Psoas muscle (tissue), 8 donors: ENCODE data around the gene DLG5. TPM values are rescaled to one million over a fixed set of nuclear protein-coding genes. Genes with fewer than 3 reads are reported as not detected.

Experiments used
- ATAC-seq, 4 donors: fragments of 200-7000 bp; cut with Tn5 transposase; one replicate each; pipeline ENCODE4 v1.9.1; 2020; ENCODE audit warnings: moderate library complexity in 3 of 4, mild to moderate bottlenecking in 2 of 4
- DNase-seq, 2 donors: peaks; one replicate each; pipeline ENCODE4 v3.0.0-alpha.2; 2020
- H3K27ac ChIP-seq: fragments of 200-600 bp; one replicate; pipeline ENCODE4 v1.8.0; 2022
- H3K27me3 ChIP-seq, 3 donors: fragments of 200-600 bp in 1 of 3; one replicate each; pipeline versions ENCODE4 v1.6.1 to v1.8.0; 2013 to 2022; ENCODE audit warnings: low read length in 2 of 3, mild to moderate bottlenecking in 2 of 3, moderate library complexity in 1 of 3; ENCODE audit not compliant: insufficient read depth in 3 of 3
- H3K36me3 ChIP-seq, 2 donors: fragments of 200-600 bp in 1 of 2; one replicate each; pipeline versions ENCODE4 v1.6.1 to v1.8.0; 2013 to 2022; ENCODE audit warnings: low read depth in 1 of 2, mild to moderate bottlenecking in 1 of 2, moderate library complexity in 1 of 2; ENCODE audit not compliant: insufficient read depth in 1 of 2
- H3K4me1 ChIP-seq: fragments of 200-600 bp; one replicate; pipeline ENCODE4 v1.8.0; 2022
- H3K4me3 ChIP-seq: fragments of 200-600 bp; one replicate; pipeline ENCODE4 v1.8.0; 2022; ENCODE audit warnings: mild to moderate bottlenecking
- H3K9me3 ChIP-seq: fragments of 200-600 bp; one replicate; pipeline ENCODE4 v1.8.0; 2022
- WGBS, 3 donors: extraction: QIAGEN DNeasy Blood & Tissue Kit; methylation state at CpG; one replicate each; pipeline versions ENCODE4 v1.1.6 to v1.1.7; 2013; 5-methylcytosine and 5-hydroxymethylcytosine counted together
- intact Hi-C, 2 donors: fragments of 100-400 bp; cut with DNase I; formaldehyde crosslinking; loops; one replicate each; pipeline versions ENCODE4 v1.11.0 to v1.14.2; 2022
- polyA plus RNA-seq, 3 donors: library from polyadenylated mRNA; stranded (reverse); fragments of 200-250 nt; gene quantifications; one replicate each; pipeline ENCODE4 v1.2.3, GENCODE V29; 2013
- total RNA-seq, 4 donors: library from RNA; stranded (reverse); fragmentation: NEBNext Ultra II Directional in 2 of 4; extraction: Animal tissue kit (Norgen Biotek cat#: 25700) in 2 of 4; gene quantifications; one replicate each; pipeline versions ENCODE4 v1.2.1 to v1.2.4, GENCODE V29; 2021 to 2023
- TF ChIP-seq, protein P1 (sequence below): fragments of 200-600 bp; IDR thresholded peaks from one replicate; pipeline ENCODE4 v1.8.0; 2022; ENCODE audit warnings: antibody characterized with exemption
- donor health status: healthy with polysubstance abuse.
- donor health status: DM: no; HTN: no; CAD: no; lungs with moderate emphysema.
- donor health status: Bipolar disorder and iron deficiency.
- donor health status: healthy.
- donor health status: DM: yes; HTN: yes; CAD: no.
- donor health status: DM: no; HTN: no; CAD: no.
- donor health status: DM: no; HTN: no; CAD: no.
- donor health status: DM: yes; HTN: yes; CAD: no.

Gene DLG5
- total and polyA plus RNA-seq, 7 donors, result 10.2 to 62.9 (median 36.9) TPM

DNA sequence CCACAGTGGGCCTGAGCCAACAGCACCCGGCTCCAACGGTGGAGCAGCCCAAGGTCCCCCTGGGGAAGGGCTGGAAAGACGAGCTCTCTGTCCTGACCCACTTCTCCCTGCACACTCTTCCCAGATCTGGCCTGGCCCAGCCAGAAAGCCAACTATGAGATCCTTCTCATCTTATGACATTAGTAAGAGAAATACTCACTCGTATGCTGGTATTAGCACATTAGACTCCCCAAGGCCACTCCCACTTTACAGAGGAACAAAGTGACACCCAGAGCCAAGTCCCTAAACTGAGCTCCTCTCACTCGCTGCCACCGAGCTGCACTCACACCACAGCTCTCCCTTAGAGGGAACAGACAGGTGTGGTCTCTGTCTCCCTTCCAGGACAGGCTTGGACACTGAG lies 24.8 kb downstream of the DLG5 start:
- intact Hi-C loops, result loop anchor here in 1 of 2 donors (2.0 kb wide), 1 partner anchor 41 kb away; no protein-coding TSS in a partner anchor
- WGBS, 3 donors, result 19 to 37% (median 24%) methylated on average over 6 of the region's 6 CpGs
- ATAC-seq (peak; percentile 71 to 87 (median 79)), DNase-seq (peak in 1 of 2 donors; percentile 75)
- H3K9me3 ChIP-seq, result no peaks in the 10 kb centered on the region
- H3K36me3 ChIP-seq, result no peaks in the 10 kb centered on the region
- H3K27ac ChIP-seq, result peak overlapping the region; percentile 74
- no peaks in the 10 kb centered on the region for H3K27me3 ChIP-seq
- no peak overlapping the region for H3K4me3 ChIP-seq
- H3K4me1 ChIP-seq, result peaks cover 51% of the 10 kb centered on the region
- TF ChIP-seq, protein P1, sequence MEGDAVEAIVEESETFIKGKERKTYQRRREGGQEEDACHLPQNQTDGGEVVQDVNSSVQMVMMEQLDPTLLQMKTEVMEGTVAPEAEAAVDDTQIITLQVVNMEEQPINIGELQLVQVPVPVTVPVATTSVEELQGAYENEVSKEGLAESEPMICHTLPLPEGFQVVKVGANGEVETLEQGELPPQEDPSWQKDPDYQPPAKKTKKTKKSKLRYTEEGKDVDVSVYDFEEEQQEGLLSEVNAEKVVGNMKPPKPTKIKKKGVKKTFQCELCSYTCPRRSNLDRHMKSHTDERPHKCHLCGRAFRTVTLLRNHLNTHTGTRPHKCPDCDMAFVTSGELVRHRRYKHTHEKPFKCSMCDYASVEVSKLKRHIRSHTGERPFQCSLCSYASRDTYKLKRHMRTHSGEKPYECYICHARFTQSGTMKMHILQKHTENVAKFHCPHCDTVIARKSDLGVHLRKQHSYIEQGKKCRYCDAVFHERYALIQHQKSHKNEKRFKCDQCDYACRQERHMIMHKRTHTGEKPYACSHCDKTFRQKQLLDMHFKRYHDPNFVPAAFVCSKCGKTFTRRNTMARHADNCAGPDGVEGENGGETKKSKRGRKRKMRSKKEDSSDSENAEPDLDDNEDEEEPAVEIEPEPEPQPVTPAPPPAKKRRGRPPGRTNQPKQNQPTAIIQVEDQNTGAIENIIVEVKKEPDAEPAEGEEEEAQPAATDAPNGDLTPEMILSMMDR, result no peak

DNA sequence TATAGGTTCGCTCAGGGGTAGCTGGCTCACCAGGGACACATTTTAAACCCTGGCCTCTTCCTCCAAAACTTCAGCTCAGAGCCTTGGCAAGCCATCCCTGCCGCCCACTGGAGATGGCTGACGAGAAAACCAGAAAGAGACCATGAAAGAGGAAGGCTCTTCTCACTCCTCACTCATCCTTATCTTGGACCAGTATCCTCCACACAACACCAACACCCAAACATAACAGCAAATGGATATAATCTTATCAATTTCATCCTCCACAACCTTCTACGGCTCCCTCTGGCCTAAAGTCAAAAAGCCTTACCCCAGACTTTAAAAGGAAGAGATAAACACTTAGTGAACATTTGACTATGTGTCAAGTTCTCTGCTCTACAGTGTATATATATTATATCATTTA lies 26.9 kb downstream of the DLG5 start:
- Histone ChIP-seq H3K4me3 (no peak overlapping the region), H3K27ac (peak overlapping the region; percentile 47), H3K36me3 (no peaks in the 10 kb centered on the region), H3K9me3 (no peaks in the 10 kb centered on the region), H3K27me3 (no peaks in the 10 kb centered on the region), H3K4me1 (peaks cover 42% of the 10 kb centered on the region)
- DNase-seq, result no peak
- WGBS, 3 donors, result 73 to 90% (median 89%) methylated on average over 4 of the region's 4 CpGs
- ATAC-seq, result no peak
- TF ChIP-seq, protein P1, result no peak
- intact Hi-C loops, result loop anchor here in 1 of 2 donors (2.0 kb wide), 1 partner anchor 43 kb away; no protein-coding TSS in a partner anchor

DNA sequence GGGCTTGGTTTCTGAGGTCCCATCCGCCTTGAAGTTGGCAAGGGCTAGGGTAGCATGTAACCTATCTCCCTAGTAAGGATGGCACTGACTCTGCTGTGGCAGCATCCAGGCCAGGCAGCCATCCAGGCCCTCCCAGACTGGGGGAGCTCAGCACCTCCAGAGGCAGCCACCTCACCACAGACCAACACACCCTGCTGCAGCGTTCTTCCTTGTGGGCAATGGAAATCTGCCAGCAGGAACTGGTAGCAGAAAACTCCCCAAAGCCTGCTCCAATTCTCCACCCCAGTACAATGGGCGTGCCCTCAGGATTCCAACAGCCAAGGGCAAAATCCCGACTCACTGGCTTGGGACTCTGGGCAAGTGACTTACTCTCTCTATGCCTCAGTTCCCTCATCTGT lies 27.5 kb downstream of the DLG5 start:
- TF ChIP-seq, protein P1, result no peak
- WGBS, 3 donors, result 29 to 51% (median 30%) methylated on average over 4 of the region's 4 CpGs
- Histone ChIP-seq H3K9me3 (no peaks in the 10 kb centered on the region), H3K36me3 (no peaks in the 10 kb centered on the region), H3K4me3 (no peak overlapping the region), H3K27me3 (no peaks in the 10 kb centered on the region), H3K4me1 (peaks cover 47% of the 10 kb centered on the region), H3K27ac (peak overlapping the region; percentile 47)
- intact Hi-C loops, result no loop called here
- ATAC-seq, result peak; percentile 33 to 61 (median 50)
- DNase-seq, result peak in 1 of 2 donors; percentile 67

DNA sequence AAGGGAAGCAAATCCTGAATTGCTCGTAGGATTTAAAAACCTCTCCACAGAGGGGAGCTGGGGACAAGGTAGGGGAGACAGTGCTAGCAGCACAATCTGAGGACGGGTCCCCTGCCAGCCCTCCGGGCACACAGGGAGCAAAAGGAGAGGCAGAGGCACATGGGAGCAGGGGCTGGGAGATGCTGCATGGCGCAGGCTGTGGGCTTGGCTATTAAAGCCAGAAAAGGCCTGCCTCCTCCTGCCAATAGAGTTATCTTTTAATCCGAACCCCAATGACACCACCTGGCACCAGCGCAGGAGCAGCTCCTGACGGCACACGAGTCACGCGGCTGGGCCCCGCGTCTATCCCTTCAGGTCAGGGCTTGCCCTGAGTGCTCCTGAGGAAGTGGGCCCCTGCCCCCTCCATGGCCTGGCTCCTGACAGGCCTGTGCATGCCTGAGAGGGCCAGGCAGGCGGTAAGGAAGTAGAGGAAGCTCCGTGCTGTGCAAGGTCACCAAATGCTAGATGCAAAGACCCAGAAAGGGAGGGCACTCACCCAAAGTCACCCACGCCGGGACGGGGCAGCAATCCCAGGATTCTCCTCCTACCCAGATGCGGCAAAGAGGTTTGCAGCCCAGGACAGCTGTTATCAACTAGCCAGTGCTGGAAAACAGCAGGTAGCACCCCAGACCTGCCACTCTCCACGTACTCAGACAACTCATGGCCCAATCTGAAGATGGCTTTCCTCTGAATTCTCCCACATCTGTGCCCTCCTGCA lies 28.1 kb downstream of the DLG5 start:
- Histone ChIP-seq H3K36me3 (no peaks in the 10 kb centered on the region), H3K4me3 (no peak overlapping the region), H3K27me3 (no peaks in the 10 kb centered on the region), H3K9me3 (no peaks in the 10 kb centered on the region), H3K4me1 (peaks cover 53% of the 10 kb centered on the region), H3K27ac (peak overlapping the region; percentile 47)
- TF ChIP-seq, protein P1, result no peak
- intact Hi-C loops, result no loop called here
- ATAC-seq (peak in 3 of 4 donors; percentile 24 to 83 (median 38)), DNase-seq (no peak)
- WGBS, 3 donors, result 28 to 45% (median 30%) methylated on average over 19 of the region's 19 CpGs
